ENCODE results near the gene ARHGEF6. TPM values are rescaled to one million over a fixed set of nuclear protein-coding genes. Genes with fewer than 3 reads are reported as not detected.
"Not testable (repeated sequence)": the region's sequence is repeated elsewhere in the genome, so short reads cannot be mapped to it uniquely, and the experiment has no call there.

The ARHGEF6 gene
- total and polyA plus RNA-seq, 4 donors: 7.9 to 37.6 (median 19.1) TPM

DNA sequence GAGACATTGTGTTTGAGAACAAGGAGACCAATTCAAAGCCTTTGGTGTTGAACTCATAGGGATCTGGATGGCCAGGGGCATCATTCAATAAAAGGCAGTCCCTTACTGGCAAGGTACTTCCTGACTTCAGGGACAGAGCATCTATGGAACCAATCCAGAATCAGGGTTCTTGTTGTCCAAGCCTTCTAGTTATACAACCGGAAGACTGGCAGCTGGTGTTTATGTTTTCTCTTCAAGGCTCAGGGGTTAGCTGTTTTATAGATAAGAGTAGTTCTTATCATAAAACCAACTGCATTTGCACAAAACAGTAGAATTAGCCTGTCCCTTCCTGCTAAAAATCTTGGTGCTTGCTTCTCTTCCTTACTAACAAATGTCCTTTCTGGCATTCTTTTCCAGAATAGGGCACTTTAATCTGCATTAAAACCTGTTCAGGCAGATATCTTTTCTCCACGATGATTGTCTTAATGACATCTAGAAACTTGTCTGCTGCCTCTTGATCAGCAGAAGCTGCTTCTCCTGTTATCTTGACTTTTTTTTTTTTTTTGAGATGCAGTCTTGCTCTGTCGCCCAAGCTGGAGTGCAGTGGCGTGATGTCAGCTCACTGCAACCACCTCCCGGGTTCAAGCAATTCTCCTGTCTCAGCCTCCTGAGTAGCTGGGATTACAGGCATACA, 38.4 kb upstream of the ARHGEF6 start:
- Histone ChIP-seq H3K4me1 (ENCODE audit: control insufficient read depth in 1 of 2, insufficient read depth in 2 of 2, low read length in 2 of 2) (no peaks in the 10 kb centered on the region), H3K27me3 (ENCODE audit: control insufficient read depth in 1 of 2, insufficient read depth in 2 of 2, low read length in 1 of 2) (no peaks in the 10 kb centered on the region), H3K9me3 (ENCODE audit: control insufficient read depth, low read length) (no peaks in the 10 kb centered on the region), H3K4me3 (ENCODE audit: low read length in 2 of 2) (no peak overlapping the region), H3K27ac (ENCODE audit: low read depth in 1 of 2, low read length in 2 of 2) (no peak overlapping the region), H3K36me3 (ENCODE audit: control insufficient read depth in 1 of 2, insufficient read depth in 2 of 2, low read length in 1 of 2) (no peaks in the 10 kb centered on the region)
- ATAC-seq (ENCODE audit: low FRiP score) (no peak), DNase-seq (no peak)
- intact Hi-C loops (cut with DNase I): no loop called here
- 73 to 85% methylated on average over 5 of the region's 5 CpGs for WGBS, 2 donors

DNA sequence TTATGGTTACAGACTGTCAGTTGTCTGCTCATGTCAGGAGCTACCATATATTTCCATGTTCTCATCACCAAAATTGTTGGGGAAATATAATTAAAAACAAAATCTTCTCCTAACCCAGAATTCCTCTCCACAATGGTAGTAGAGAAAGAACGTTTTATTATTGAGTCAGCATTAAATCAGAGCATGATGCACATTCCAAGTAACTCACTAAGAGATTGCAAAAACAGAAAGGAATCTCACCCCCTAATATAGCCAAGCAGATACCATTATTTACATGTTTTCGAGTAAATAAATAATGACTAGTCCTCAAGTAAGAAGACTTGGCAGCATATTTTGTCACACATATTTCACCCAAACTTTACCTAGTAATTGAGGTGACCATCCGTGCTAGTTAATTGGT, 36.2 kb upstream of the ARHGEF6 start:
- WGBS, 2 donors: 59 to 71% methylated on average over 3 of the region's 3 CpGs
- intact Hi-C loops (cut with DNase I): no loop called here
- no peak for DNase-seq
- Histone ChIP-seq H3K4me1 (ENCODE audit: control insufficient read depth in 1 of 2, insufficient read depth in 2 of 2, low read length in 2 of 2) (no peaks in the 10 kb centered on the region), H3K4me3 (ENCODE audit: low read length in 2 of 2) (no peak overlapping the region), H3K27me3 (ENCODE audit: control insufficient read depth in 1 of 2, insufficient read depth in 2 of 2, low read length in 1 of 2) (no peaks in the 10 kb centered on the region), H3K36me3 (ENCODE audit: control insufficient read depth in 1 of 2, insufficient read depth in 2 of 2, low read length in 1 of 2) (no peaks in the 10 kb centered on the region), H3K27ac (ENCODE audit: low read depth in 1 of 2, low read length in 2 of 2) (no peak overlapping the region), H3K9me3 (ENCODE audit: control insufficient read depth, low read length) (no peaks in the 10 kb centered on the region)
- no peak for ATAC-seq (ENCODE audit: low FRiP score)

DNA sequence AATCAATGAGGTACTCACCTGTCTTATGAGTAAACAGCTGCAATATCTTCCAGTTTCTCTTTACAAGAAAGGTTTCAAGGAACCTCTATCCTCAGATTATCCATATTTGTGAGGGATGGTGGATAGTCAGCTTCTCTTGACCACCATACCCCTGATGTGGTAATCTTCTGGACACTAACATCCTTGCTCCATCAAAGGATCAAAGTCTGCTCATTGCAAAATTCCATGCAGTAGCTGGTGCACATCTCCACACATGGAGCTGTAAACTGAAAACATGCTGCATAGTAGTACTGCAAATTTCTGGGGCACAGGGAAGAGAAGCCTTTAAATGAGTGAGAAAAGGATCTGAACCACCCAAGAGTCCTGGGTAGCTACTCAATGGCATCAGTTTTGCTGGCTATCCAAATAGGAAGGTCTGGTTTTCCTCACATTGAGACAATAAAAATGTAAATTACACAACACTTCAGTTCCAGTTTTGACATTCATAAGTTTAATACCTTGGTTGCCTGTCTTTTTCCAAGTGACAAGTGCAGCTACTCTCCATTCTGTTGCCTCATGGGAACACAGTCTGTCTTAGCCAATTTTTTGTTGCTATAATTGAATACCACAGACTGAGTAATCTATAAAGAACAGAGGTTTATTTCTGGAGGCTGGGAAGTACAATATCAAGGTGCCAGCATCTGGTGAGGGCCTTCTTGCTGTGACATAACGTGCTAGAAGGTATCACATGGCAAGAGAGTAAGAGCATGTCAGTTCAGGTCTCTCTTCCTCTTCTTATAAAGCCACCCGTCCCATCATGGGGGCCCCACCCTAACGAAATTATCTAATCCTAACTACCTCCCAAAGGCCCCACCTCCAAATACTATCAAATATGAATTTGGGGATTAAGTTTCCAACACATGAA, 34.4 kb upstream of the ARHGEF6 start:
- H3K27me3 ChIP-seq (ENCODE audit: control insufficient read depth in 1 of 2, insufficient read depth in 2 of 2, low read length in 1 of 2): no peaks in the 10 kb centered on the region
- H3K4me3 ChIP-seq (ENCODE audit: low read length in 2 of 2): no peak overlapping the region
- H3K36me3 ChIP-seq (ENCODE audit: control insufficient read depth in 1 of 2, insufficient read depth in 2 of 2, low read length in 1 of 2): no peaks in the 10 kb centered on the region
- no peak overlapping the region for H3K27ac ChIP-seq (ENCODE audit: low read depth in 1 of 2, low read length in 2 of 2)
- no peaks in the 10 kb centered on the region for H3K4me1 ChIP-seq (ENCODE audit: control insufficient read depth in 1 of 2, insufficient read depth in 2 of 2, low read length in 2 of 2)
- DNase-seq: no peak
- no peak for ATAC-seq (ENCODE audit: low FRiP score)
- 60 to 89% methylated on average over 3 of the region's 3 CpGs for WGBS, 2 donors
- H3K9me3 ChIP-seq (ENCODE audit: control insufficient read depth, low read length): no peaks in the 10 kb centered on the region
- intact Hi-C loops (cut with DNase I): no loop called here

DNA sequence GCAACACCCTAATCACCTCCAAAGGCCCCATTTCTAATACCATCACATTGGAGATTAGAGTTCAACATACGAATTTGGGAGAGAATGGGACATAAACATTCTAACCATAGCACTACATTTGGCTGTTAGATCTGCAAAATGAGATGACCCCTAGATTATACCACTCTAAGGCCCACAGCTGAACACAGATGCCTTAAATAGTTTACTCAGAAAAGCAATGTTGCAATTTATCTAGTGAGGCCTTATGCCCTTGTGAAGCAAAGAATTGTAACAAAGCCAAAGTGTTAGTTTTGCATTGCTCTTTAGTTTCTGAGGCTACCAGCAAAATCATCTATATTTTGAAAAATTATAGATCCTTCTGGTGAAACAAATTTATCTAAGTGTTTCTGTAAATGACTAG, 31.6 kb upstream of the ARHGEF6 start:
- Histone ChIP-seq H3K27ac (ENCODE audit: low read depth in 1 of 2, low read length in 2 of 2) (no peak overlapping the region), H3K4me3 (ENCODE audit: low read length in 2 of 2) (no peak overlapping the region), H3K36me3 (ENCODE audit: control insufficient read depth in 1 of 2, insufficient read depth in 2 of 2, low read length in 1 of 2) (no peaks in the 10 kb centered on the region), H3K9me3 (ENCODE audit: control insufficient read depth, low read length) (no peaks in the 10 kb centered on the region), H3K27me3 (ENCODE audit: control insufficient read depth in 1 of 2, insufficient read depth in 2 of 2, low read length in 1 of 2) (no peaks in the 10 kb centered on the region), H3K4me1 (ENCODE audit: control insufficient read depth in 1 of 2, insufficient read depth in 2 of 2, low read length in 2 of 2) (no peaks in the 10 kb centered on the region)
- intact Hi-C loops (cut with DNase I): no loop called here
- 56 to 77% methylated on average over 1 of the region's 1 CpG for WGBS, 2 donors
- ATAC-seq (ENCODE audit: low FRiP score): no peak
- DNase-seq: no peak

DNA sequence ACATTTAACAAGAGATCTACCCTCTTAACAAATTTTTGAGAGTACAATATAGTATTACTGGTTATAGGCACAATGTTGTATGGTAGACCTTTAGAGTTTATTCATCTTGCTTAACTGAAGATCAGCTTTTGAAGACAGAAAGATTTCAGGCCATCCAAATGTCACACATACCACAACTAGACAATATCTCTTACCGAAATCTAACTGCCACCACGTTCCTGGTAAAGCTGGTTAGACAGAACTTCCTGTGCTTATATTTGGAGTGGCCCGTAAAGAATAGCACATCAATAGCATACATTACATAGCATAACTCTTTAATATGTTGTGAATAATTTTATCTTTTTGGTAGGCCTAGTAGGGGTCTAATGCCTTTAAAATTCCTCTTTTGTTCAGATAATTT, 29.8 kb upstream of the ARHGEF6 start:
- intact Hi-C loops (cut with DNase I): no loop called here
- no peaks in the 10 kb centered on the region for H3K9me3 ChIP-seq (ENCODE audit: control insufficient read depth, low read length)
- H3K4me1 ChIP-seq (ENCODE audit: control insufficient read depth in 1 of 2, insufficient read depth in 2 of 2, low read length in 2 of 2): no peaks in the 10 kb centered on the region
- H3K27me3 ChIP-seq (ENCODE audit: control insufficient read depth in 1 of 2, insufficient read depth in 2 of 2, low read length in 1 of 2): no peaks in the 10 kb centered on the region
- no peaks in the 10 kb centered on the region for H3K36me3 ChIP-seq (ENCODE audit: control insufficient read depth in 1 of 2, insufficient read depth in 2 of 2, low read length in 1 of 2)
- WGBS, 2 donors: 65 to 85% methylated on average over 3 of the region's 3 CpGs
- no peak for DNase-seq
- H3K27ac ChIP-seq (ENCODE audit: low read depth in 1 of 2, low read length in 2 of 2): no peak overlapping the region
- no peak for ATAC-seq (ENCODE audit: low FRiP score)
- no peak overlapping the region for H3K4me3 ChIP-seq (ENCODE audit: low read length in 2 of 2)

DNA sequence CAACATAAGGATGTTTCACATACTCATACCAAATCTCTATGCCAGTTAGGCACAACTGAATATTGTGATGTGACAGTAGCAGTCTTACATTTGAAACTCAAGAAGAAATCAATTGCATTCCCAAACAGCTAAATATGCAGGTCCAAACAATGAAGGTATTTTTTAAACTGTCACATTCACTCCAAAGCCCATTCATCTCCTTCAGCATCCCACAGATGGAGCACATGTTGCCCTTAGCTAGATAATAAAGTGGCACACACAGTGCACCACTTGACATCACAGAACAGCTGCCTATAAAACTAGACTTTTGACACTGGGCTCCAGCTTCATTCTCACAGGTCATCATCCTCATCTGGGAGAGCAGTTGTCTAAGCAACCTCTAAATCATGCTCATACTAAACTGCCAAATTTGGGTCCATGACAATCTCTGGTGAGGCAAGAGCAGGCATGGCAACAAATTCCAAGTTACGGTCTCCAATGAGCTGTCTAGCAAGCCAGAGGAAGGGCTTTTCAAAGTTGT, 26.2 kb upstream of the ARHGEF6 start:
- no peaks in the 10 kb centered on the region for H3K4me1 ChIP-seq (ENCODE audit: control insufficient read depth in 1 of 2, insufficient read depth in 2 of 2, low read length in 2 of 2)
- 89 to 95% methylated on average over 1 of the region's 1 CpG for WGBS, 2 donors
- intact Hi-C loops (cut with DNase I): no loop called here
- no peak overlapping the region for H3K27ac ChIP-seq (ENCODE audit: low read depth in 1 of 2, low read length in 2 of 2)
- H3K4me3 ChIP-seq (ENCODE audit: low read length in 2 of 2): no peak overlapping the region
- ATAC-seq (ENCODE audit: low FRiP score): no peak
- no peaks in the 10 kb centered on the region for H3K27me3 ChIP-seq (ENCODE audit: control insufficient read depth in 1 of 2, insufficient read depth in 2 of 2, low read length in 1 of 2)
- no peaks in the 10 kb centered on the region for H3K36me3 ChIP-seq (ENCODE audit: control insufficient read depth in 1 of 2, insufficient read depth in 2 of 2, low read length in 1 of 2)
- no peak for DNase-seq
- H3K9me3 ChIP-seq (ENCODE audit: control insufficient read depth, low read length): no peaks in the 10 kb centered on the region

DNA sequence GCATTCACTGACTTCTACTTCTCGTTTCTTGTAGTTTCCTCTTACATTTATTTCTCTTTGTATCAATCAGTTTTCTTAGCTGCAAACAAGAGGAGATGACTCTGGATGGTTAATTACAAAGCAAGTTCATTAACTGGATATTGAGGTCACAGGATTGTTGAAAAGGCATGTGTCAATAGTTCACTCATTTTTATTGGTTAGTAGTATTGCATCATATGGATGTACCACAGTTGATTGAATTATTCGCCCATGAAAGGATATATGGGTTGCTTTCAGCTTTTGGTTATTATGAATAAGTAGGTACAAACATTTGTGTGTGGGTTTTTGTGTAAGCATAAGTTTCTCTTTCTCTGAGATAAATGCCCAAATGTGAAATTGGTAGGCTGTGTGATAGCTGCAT, 21.8 kb upstream of the ARHGEF6 start:
- 62 to 92% methylated on average over 2 of the region's 2 CpGs for WGBS, 2 donors
- ATAC-seq (ENCODE audit: low FRiP score): no peak
- Histone ChIP-seq H3K36me3 (ENCODE audit: control insufficient read depth in 1 of 2, insufficient read depth in 2 of 2, low read length in 1 of 2) (no peaks in the 10 kb centered on the region), H3K4me3 (ENCODE audit: low read length in 2 of 2) (no peak overlapping the region), H3K27me3 (ENCODE audit: control insufficient read depth in 1 of 2, insufficient read depth in 2 of 2, low read length in 1 of 2) (no peaks in the 10 kb centered on the region), H3K4me1 (ENCODE audit: control insufficient read depth in 1 of 2, insufficient read depth in 2 of 2, low read length in 2 of 2) (no peaks in the 10 kb centered on the region), H3K27ac (ENCODE audit: low read depth in 1 of 2, low read length in 2 of 2) (no peak overlapping the region), H3K9me3 (ENCODE audit: control insufficient read depth, low read length) (no peaks in the 10 kb centered on the region)
- no peak for DNase-seq
- intact Hi-C loops (cut with DNase I): no loop called here

DNA sequence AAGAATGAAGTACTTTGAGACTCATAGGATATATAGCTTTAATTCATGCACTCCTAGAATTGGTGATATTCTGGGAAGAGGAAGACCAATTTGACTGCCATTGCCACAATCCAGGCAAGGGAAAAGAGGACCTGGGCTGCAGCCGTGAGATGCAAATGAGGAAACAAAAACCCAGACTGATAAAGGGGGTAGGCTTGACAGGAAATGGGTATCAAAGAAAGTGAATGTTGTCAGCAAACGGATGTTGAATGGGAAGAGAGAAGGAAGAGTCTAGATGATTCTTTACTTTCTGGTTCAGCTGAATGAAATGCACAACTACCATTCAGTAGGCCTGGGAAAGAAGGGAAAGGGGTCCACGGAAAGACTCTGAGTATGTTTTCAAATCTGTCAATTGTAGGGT, 17.1 kb upstream of the ARHGEF6 start:
- Histone ChIP-seq H3K27me3 (ENCODE audit: control insufficient read depth in 1 of 2, insufficient read depth in 2 of 2, low read length in 1 of 2) (no peaks in the 10 kb centered on the region), H3K4me3 (ENCODE audit: low read length in 2 of 2) (no peak overlapping the region), H3K9me3 (ENCODE audit: control insufficient read depth, low read length) (no peaks in the 10 kb centered on the region), H3K36me3 (ENCODE audit: control insufficient read depth in 1 of 2, insufficient read depth in 2 of 2, low read length in 1 of 2) (no peaks in the 10 kb centered on the region), H3K4me1 (ENCODE audit: control insufficient read depth in 1 of 2, insufficient read depth in 2 of 2, low read length in 2 of 2) (no peaks in the 10 kb centered on the region), H3K27ac (ENCODE audit: low read depth in 1 of 2, low read length in 2 of 2) (no peak overlapping the region)
- intact Hi-C loops (cut with DNase I): no loop called here
- 46 to 61% methylated on average over 3 of the region's 3 CpGs for whole genome bisulfite sequencing, 2 donors
- DNase-seq (no peak), ATAC-seq (ENCODE audit: low FRiP score) (no peak)

DNA sequence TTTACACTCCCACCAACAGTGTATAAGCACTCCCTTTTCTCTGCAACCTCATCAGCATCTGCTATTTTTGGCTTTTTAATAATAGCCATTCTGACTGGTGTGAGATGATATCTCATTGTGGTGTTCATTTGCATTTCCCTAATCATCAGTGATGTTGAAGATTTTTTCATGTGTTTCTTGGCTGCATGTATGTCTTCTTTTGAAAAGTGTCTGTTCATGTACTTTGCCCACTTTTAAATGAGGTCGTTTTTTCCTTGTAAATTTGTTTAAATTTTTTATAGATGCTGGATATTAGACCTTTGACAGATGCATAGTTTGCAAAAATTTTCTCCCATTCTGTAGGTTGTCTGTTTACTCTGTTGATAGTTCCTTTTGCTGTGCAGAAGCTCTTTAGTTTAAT, 14.4 kb upstream of the ARHGEF6 start:
- intact Hi-C loops (cut with DNase I); DNase-seq; H3K27me3 ChIP-seq (ENCODE audit: control insufficient read depth in 1 of 2, insufficient read depth in 2 of 2, low read length in 1 of 2); H3K4me1 ChIP-seq (ENCODE audit: control insufficient read depth in 1 of 2, insufficient read depth in 2 of 2, low read length in 2 of 2); H3K9me3 ChIP-seq (ENCODE audit: control insufficient read depth, low read length); H3K27ac ChIP-seq (ENCODE audit: low read depth in 1 of 2, low read length in 2 of 2); H3K36me3 ChIP-seq (ENCODE audit: control insufficient read depth in 1 of 2, insufficient read depth in 2 of 2, low read length in 1 of 2); ATAC-seq (ENCODE audit: low FRiP score); H3K4me3 ChIP-seq (ENCODE audit: low read length in 2 of 2): not testable (repeated sequence)
- WGBS, 2 donors: 57 to 91% methylated on average over 1 of the region's 1 CpG

Data from aorta (tissue), 5 donors.